GM18508 (cell line): ENCODE data around the gene NPB.

Source experiments
- ATAC-seq: cut with Tn5 transposase; IDR thresholded peaks from one replicate; pipeline ENCODE4 v1.9.1; 2021; ENCODE audit warnings: moderate number of reproducible peaks; ENCODE audit not compliant: insufficient read depth, unreplicated experiment

Gene NPB

GRCh38 chr17:81902023-81902652, at the start of gene NPB:
Gene NPB, plus strand, starts transcription at chr17:81902238. Its CDS starts 40 bp downstream, at chr17:81902278.
- no peak for ATAC-seq

- ATAC-seq: no peak
Observed at GRCh38 chr17:81854974-81855774, 46.9 kb upstream of the NPB start.

- ATAC-seq: no peak
Observed at GRCh38 chr17:81858170-81858966, 43.7 kb upstream of the NPB start.

- no peak for ATAC-seq
Observed at GRCh38 chr17:81858967-81859905, 42.8 kb upstream of the NPB start.

GRCh38 chr17:81859906-81860755, 41.9 kb upstream of the NPB start, which contains the start of gene P4HB:
Gene P4HB, minus strand, starts transcription at chr17:81860535. Its CDS starts 64 bp downstream, at chr17:81860471.
- no peak for ATAC-seq

- peak; percentile 77 for ATAC-seq
Observed at GRCh38 chr17:81860756-81861568, 41.1 kb upstream of the NPB start.

GRCh38 chr17:81863123-81863675, 38.8 kb upstream of the NPB start:
- no peak for ATAC-seq

GRCh38 chr17:81863833-81864768, 37.9 kb upstream of the NPB start:
- ATAC-seq: no peak

- ATAC-seq: no peak
Observed at GRCh38 chr17:81865358-81865732, 36.7 kb upstream of the NPB start.

- no peak for ATAC-seq
Observed at GRCh38 chr17:81865733-81866439, 36.2 kb upstream of the NPB start.

GRCh38 chr17:81866440-81867169, 35.4 kb upstream of the NPB start:
- no peak for ATAC-seq

- ATAC-seq: no peak
Observed at GRCh38 chr17:81867170-81867990, 34.7 kb upstream of the NPB start.

GRCh38 chr17:81867991-81868673, 33.9 kb upstream of the NPB start:
- no peak for ATAC-seq

GRCh38 chr17:81868674-81869220, 33.3 kb upstream of the NPB start:
- no peak for ATAC-seq
